ENCODE measurements around the gene NTN3. TPM values are rescaled to one million over a fixed set of nuclear protein-coding genes. Genes with fewer than 3 reads are reported as not detected.
A peak's percentile ranks its signal among the peaks of the same experiment; 100 is the strongest.

NTN3 gene
- total RNA-seq, 1 donor from 2014 or later, result 5.4 TPM

- no peak for TF ChIP-seq CTCF (IDR thresholded peaks at IDR 0.05; ENCODE audit: partially characterized antibody, unreplicated experiment)
- peaks cover 27% of the 10 kb centered on the region for H3K4me1 Mint-ChIP-seq (ENCODE audit: low read depth, unreplicated experiment)
- no peaks in the 10 kb centered on the region for H3K36me3 Mint-ChIP-seq (ENCODE audit: unreplicated experiment)
- no peak for DNase-seq
- H3K9me3 Mint-ChIP-seq (ENCODE audit: unreplicated experiment), result peaks cover 9% of the 10 kb centered on the region
- H3K27ac Mint-ChIP-seq (ENCODE audit: unreplicated experiment), result no peak overlapping the region
- no peak overlapping the region for H3K4me3 Mint-ChIP-seq (ENCODE audit: unreplicated experiment)
- H3K27me3 Mint-ChIP-seq (ENCODE audit: unreplicated experiment), result peaks cover 10% of the 10 kb centered on the region
Observed at GRCh38 chr16:2483939-2484897, 13.1 kb downstream of the NTN3 start.

DNA sequence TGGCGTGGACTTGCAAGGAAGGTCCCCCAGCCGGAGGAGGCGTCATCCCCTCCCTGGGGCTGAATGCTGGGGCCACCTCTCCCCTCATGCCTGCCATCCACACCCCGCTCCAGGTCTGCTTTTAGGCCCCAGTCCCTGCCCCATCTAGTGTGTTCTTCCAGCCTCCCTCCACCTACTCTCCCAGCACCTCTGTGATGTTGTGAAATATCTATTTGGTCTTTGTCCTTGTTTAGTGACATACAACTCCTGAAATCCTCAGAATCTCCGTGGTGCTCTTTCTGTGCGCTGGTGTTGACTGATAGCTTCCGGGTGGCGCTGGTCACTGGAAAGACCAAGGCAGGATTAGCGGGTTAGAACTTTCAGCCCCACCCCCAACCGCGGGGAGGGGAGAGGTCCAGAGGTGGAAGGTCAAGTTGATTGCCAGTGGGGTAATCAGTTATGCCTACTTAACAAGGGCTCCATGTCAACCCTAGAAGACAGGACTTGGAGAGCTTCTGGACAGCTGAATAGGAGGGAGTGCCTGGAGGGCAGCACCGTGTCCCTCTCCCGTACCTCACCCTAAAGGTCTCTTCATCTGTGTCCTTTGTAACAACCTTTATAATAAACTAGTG lies 13.9 kb downstream of the NTN3 start:
- H3K4me1 Mint-ChIP-seq (ENCODE audit: low read depth, unreplicated experiment), result peaks cover 32% of the 10 kb centered on the region
- no peak overlapping the region for H3K27ac Mint-ChIP-seq (ENCODE audit: unreplicated experiment)
- peak overlapping the region; percentile 46 for H3K4me3 Mint-ChIP-seq (ENCODE audit: unreplicated experiment)
- H3K9me3 Mint-ChIP-seq (ENCODE audit: unreplicated experiment), result peaks cover 9% of the 10 kb centered on the region
- DNase-seq, result no peak
- peaks cover 12% of the 10 kb centered on the region for H3K27me3 Mint-ChIP-seq (ENCODE audit: unreplicated experiment)
- no peaks in the 10 kb centered on the region for H3K36me3 Mint-ChIP-seq (ENCODE audit: unreplicated experiment)
- TF ChIP-seq CTCF (IDR thresholded peaks at IDR 0.05; ENCODE audit: partially characterized antibody, unreplicated experiment), result no peak

DNA sequence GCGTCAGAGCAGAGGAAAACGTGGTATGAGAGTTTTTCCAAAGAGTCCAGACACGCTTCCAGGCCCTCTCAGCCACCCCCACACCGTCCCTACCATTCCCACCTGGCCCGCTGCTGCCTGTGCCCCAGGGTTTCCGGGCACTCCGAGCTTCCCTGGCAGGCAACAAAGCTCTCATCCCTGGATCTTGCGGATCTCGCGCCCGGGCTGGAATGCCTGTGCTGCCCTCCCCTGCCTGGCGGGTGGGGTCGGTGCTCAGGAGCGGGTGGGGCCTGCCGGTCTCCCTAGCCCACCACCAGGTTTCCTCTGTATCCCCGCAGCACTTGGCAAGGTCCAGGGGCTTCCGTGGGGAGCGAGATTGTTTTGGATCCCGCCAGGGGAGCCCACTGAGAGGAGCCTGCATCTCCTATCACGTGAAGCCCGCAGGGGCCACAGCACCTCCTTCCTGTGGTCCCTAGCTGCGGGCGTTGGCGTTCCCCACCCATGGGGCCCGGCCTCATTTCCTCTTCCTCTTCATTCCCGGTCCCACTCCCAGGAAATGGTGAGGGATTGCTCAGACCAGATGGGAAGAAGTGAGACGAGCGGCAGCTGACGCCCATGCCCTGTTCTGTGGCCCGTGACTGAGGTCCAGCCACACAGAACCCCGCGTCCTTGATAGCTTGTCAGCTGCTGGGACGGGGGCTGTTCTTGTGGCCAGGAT lies 14.9 kb downstream of the NTN3 start:
- no peak for TF ChIP-seq CTCF (IDR thresholded peaks at IDR 0.05; ENCODE audit: partially characterized antibody, unreplicated experiment)
- H3K27ac Mint-ChIP-seq (ENCODE audit: unreplicated experiment), result no peak overlapping the region
- peaks cover 12% of the 10 kb centered on the region for H3K27me3 Mint-ChIP-seq (ENCODE audit: unreplicated experiment)
- peaks cover 32% of the 10 kb centered on the region for H3K4me1 Mint-ChIP-seq (ENCODE audit: low read depth, unreplicated experiment)
- no peak overlapping the region for H3K4me3 Mint-ChIP-seq (ENCODE audit: unreplicated experiment)
- H3K36me3 Mint-ChIP-seq (ENCODE audit: unreplicated experiment), result no peaks in the 10 kb centered on the region
- DNase-seq, result no peak
- peaks cover 9% of the 10 kb centered on the region for H3K9me3 Mint-ChIP-seq (ENCODE audit: unreplicated experiment)

DNA sequence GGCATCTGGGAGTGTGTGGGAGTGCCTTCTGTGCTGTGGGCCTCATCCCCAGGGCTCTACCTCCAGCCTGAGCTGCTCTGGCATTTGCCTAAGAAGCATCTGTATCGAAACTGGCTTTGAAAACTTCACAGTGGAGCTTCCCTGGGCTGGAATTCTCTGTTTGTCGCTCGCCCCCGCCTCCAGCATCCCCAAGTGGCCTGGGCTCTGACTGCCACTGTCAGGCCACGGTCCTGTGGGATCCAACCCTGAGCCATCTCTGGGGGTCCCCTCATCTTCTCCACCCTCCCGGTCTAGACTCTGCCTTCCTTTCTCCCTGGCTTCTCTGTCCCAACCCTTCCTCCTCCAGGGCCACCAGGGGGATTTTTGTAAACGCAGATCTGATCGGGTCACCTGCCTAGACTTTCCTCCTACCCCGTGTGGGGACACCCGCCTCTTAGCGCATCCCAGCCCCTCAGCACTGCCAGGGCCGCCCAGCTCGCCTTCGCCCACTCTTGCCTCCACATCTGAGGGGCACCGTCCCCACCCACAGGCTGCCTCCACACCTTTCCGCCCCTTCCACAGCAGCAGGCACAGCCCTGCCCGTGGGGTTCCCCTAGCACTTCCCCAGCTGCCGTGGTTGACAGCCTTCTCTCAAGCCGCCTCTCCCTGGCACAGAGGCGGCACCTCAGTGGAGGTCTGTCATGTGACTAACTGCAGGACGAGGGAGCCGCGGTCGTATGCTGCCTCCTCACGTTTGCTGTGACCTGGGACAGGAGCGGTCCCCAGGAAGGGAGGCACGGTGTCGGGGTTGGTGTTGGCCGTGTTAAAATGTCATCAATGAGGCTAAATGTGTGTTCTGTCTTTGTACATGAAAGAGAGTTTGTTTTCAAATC lies 15.8 kb downstream of the NTN3 start:
- Mint-ChIP-seq H3K9me3 (ENCODE audit: unreplicated experiment) (peaks cover 7% of the 10 kb centered on the region), H3K36me3 (ENCODE audit: unreplicated experiment) (no peaks in the 10 kb centered on the region), H3K4me3 (ENCODE audit: unreplicated experiment) (peak overlapping the region; percentile 27), H3K4me1 (ENCODE audit: low read depth, unreplicated experiment) (peaks cover 28% of the 10 kb centered on the region), H3K27me3 (ENCODE audit: unreplicated experiment) (peaks cover 12% of the 10 kb centered on the region), H3K27ac (ENCODE audit: unreplicated experiment) (peak overlapping the region; percentile 15)
- TF ChIP-seq CTCF (IDR thresholded peaks at IDR 0.05; ENCODE audit: partially characterized antibody, unreplicated experiment), result no peak
- DNase-seq, result peak; percentile 21
